Colonic mucosa (tissue), 4 donors: ENCODE results near the gene KRTAP27-1. TPM values are rescaled to one million over a fixed set of nuclear protein-coding genes. Genes with fewer than 3 reads are reported as not detected.

ENCODE experiments used
- DNase-seq: peaks from one replicate; pipeline ENCODE4 v3.0.0-alpha.2; 2020
- H3K27ac ChIP-seq: fragments of 200-600 bp; one replicate; pipeline ENCODE4 v1.8.0; 2021
- H3K27me3 ChIP-seq: fragments of 200-600 bp; one replicate; pipeline ENCODE4 v1.8.0; 2021
- H3K36me3 ChIP-seq: fragments of 200-600 bp; one replicate; pipeline ENCODE4 v1.8.0; 2021
- H3K4me1 ChIP-seq: fragments of 200-600 bp; one replicate; pipeline ENCODE4 v1.8.0; 2021; ENCODE audit warnings: mild to moderate bottlenecking
- H3K4me3 ChIP-seq: fragments of 200-600 bp; one replicate; pipeline ENCODE4 v1.8.0; 2021
- H3K9ac ChIP-seq, 2 donors: one replicate each; pipeline ENCODE4 v1.7.0; 2013; ENCODE audit warnings: control low read depth in 2 of 2, low read depth in 2 of 2, low read length in 2 of 2
- H3K9me3 ChIP-seq: fragments of 200-600 bp; one replicate; pipeline ENCODE4 v1.8.0; 2021
- intact Hi-C: fragments of 100-400 bp; cut with DNase I; formaldehyde crosslinking; loops from one replicate; pipeline ENCODE4 v1.14.1; 2022
- total RNA-seq, 2 donors: library from RNA; stranded (reverse); fragmentation: NEBNext Ultra II Directional in 1 of 2; extraction: Animal tissue kit (Norgen Biotek cat#: 25700) in 1 of 2; gene quantifications; one replicate each; pipeline ENCODE4 v1.2.1, GENCODE V29; 2021
- TF ChIP-seq, protein P1 (sequence below): fragments of 200-600 bp; IDR thresholded peaks from one replicate; pipeline ENCODE4 v1.8.0; 2022; ENCODE audit warnings: antibody characterized with exemption, mild to moderate bottlenecking
- donor health status: healthy.
- donor health status: DM: no; HTN: no; CAD: no.
- donor health status: DM: no; HTN: no; CAD: no.

The KRTAP27-1 gene
- total RNA-seq, 2 donors from 2014 or later: not detected

DNA sequence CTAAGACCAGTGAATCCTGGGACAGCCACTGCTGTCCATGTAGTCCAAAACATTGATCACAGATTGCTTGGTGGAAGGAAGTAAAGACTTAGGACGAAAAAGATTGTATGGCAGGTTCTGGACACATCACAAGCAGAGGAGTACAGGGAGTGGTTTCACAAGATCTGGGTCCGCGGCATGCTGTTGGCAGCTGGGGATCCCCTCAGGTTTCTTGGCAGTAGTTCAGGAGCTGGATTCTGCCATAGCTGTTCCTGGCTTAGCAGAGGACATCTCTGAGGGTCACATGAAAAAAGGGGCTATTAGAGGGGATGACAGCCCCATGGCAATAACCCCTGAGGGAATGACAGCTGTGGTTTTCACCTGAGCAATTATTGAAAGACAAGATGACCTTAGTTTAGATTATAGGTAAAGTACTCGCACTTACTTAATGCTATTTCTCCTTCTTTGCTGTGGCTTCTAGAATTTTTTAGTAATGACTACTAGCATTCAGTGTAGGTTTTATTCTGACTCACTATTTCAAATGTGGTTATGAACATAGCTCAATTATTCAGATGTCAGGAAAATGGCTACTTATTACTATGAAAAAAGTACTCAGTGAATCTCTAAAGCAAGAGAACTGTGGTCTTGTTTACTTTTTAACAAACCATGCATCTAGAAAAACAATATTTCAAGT, 8.2 kb downstream of the KRTAP27-1 start:
- Histone ChIP-seq H3K4me1 (no peaks in the 10 kb centered on the region), H3K9ac (no peak overlapping the region), H3K27ac (no peak overlapping the region), H3K4me3 (no peak overlapping the region), H3K27me3 (no peaks in the 10 kb centered on the region), H3K36me3 (no peaks in the 10 kb centered on the region), H3K9me3 (no peaks in the 10 kb centered on the region)
- TF ChIP-seq, protein P1, sequence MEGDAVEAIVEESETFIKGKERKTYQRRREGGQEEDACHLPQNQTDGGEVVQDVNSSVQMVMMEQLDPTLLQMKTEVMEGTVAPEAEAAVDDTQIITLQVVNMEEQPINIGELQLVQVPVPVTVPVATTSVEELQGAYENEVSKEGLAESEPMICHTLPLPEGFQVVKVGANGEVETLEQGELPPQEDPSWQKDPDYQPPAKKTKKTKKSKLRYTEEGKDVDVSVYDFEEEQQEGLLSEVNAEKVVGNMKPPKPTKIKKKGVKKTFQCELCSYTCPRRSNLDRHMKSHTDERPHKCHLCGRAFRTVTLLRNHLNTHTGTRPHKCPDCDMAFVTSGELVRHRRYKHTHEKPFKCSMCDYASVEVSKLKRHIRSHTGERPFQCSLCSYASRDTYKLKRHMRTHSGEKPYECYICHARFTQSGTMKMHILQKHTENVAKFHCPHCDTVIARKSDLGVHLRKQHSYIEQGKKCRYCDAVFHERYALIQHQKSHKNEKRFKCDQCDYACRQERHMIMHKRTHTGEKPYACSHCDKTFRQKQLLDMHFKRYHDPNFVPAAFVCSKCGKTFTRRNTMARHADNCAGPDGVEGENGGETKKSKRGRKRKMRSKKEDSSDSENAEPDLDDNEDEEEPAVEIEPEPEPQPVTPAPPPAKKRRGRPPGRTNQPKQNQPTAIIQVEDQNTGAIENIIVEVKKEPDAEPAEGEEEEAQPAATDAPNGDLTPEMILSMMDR: no peak
- intact Hi-C loops: no loop called here
- no peak for DNase-seq

DNA sequence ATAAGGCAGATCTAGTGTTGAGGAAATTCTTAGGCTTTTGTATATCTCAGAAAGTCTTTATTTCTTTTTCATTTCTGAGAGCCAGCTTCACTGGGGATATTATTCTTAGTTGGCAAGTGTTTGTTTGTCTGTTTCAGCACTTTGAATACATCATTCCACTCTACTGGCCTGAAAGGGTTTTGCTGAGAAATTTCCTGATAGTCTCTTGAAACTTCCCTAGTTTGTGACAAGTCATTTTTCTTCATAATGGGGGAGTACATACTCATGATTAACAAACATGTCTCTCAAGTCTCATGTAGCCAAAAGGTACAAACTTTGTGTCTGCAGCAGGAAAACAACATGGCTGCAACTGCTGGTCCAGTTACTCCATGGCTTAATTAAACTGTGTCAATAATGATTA, 11.1 kb downstream of the KRTAP27-1 start:
- Histone ChIP-seq H3K9me3 (no peaks in the 10 kb centered on the region), H3K9ac (no peak overlapping the region), H3K27ac (no peak overlapping the region), H3K36me3 (no peaks in the 10 kb centered on the region), H3K27me3 (no peaks in the 10 kb centered on the region), H3K4me1 (no peaks in the 10 kb centered on the region), H3K4me3 (no peak overlapping the region)
- intact Hi-C loops: no loop called here
- no peak for DNase-seq
- TF ChIP-seq, protein P1: no peak

DNA sequence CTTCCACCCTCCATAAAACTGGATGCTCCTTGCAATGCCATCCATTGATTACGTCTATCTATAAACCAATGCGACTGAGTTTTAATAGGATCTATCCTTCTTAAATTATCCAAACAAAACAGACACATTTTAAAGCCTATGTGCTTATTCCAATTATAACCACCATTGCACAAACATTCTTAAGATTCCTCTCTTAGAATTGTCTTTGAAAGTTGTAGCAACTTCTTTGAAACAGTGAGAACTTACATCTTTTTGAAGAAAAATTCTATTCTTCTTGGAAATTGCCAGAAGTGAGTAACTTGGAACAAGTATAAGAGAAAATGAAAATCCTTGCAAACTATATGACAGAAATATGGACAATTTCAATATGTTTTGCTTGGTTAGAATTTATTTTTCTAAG, 17.3 kb downstream of the KRTAP27-1 start, which contains the start of gene KRTAP26-1:
Gene KRTAP26-1 (minus strand): TSS at position 101 of the 400 bp plus-strand sequence. CDS start 280 bp downstream, outside the sequence.
- DNase-seq: no peak
- H3K4me1 ChIP-seq: no peaks in the 10 kb centered on the region
- TF ChIP-seq, protein P1: no peak
- no peaks in the 10 kb centered on the region for H3K36me3 ChIP-seq
- no peaks in the 10 kb centered on the region for H3K9me3 ChIP-seq
- H3K4me3 ChIP-seq: no peak within 1 kb of the TSS
- no peaks in the 10 kb centered on the region for H3K27me3 ChIP-seq
- no peak within 1 kb of the TSS for H3K27ac ChIP-seq
- intact Hi-C loops: no loop called here
- H3K9ac ChIP-seq: no peak within 1 kb of the TSS

DNA sequence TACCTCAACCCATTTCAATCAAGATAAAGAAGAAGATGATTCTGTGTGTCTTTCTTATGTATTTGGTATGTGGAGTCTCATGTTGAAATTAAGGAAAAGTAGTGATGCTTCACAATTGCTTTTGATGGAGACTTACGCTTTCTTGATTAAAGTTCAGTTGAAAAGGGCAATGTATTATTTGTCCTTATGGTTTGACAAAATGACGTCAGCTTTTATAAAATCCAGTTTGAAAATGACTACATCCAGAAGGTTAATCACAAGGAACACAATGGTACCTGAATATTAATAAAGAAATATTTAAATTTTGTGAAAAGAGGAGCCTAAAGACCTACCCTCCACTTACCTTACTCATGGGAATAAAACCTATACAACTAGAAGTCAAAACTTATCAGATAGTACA, 21.8 kb downstream of the KRTAP27-1 start:
- H3K4me3 ChIP-seq: no peak overlapping the region
- no peaks in the 10 kb centered on the region for H3K27me3 ChIP-seq
- DNase-seq: no peak
- H3K36me3 ChIP-seq: no peaks in the 10 kb centered on the region
- H3K4me1 ChIP-seq: no peaks in the 10 kb centered on the region
- no peaks in the 10 kb centered on the region for H3K9me3 ChIP-seq
- TF ChIP-seq, protein P1: no peak
- intact Hi-C loops: no loop called here
- H3K27ac ChIP-seq: no peak overlapping the region
- no peak overlapping the region for H3K9ac ChIP-seq

DNA sequence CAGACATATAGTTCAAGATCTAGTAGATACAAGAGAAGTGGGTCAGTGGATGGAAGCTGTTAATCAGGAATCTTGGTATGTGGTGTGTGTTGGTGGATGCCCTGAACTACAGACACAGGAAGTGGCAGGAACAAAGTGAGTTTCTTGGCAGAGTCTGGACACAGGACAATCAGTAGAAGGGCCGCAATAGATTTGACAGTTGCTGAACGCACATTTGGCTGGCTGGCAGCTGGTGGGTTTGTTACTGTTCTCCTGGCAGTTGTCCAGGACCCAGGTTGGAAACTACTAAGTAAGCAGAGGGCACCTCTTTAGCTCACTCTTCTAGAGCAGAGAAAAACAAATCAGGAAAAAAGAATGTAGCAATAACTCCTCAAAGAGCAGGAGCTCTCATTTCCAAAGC, 30.6 kb downstream of the KRTAP27-1 start:
- H3K9me3 ChIP-seq: no peaks in the 10 kb centered on the region
- TF ChIP-seq, protein P1: no peak
- H3K27ac ChIP-seq: no peak overlapping the region
- no peaks in the 10 kb centered on the region for H3K4me1 ChIP-seq
- DNase-seq: no peak
- no peaks in the 10 kb centered on the region for H3K27me3 ChIP-seq
- intact Hi-C loops: no loop called here
- H3K36me3 ChIP-seq: no peaks in the 10 kb centered on the region
- H3K4me3 ChIP-seq: no peak overlapping the region
- H3K9ac ChIP-seq: no peak overlapping the region
